A549 (cell line): Measurements from ENCODE around the gene NAPEPLD. TPM values are rescaled to one million over a fixed set of nuclear protein-coding genes. Genes with fewer than 3 reads are reported as not detected.

ENCODE experiments used
- ATAC-seq, 2 experiments: fragments of 200-7000 bp in 1 of 2; fragments of >200 bp in 1 of 2; cut with Nextera tagmentation in 1 of 2; cut with Tn5 transposase in 1 of 2; 3 replicates each; pipeline versions ENCODE4 v1.8.0 to v1.9.1; 2018 to 2020; ENCODE audit warnings: mild to moderate bottlenecking in 1 of 2, moderate library complexity in 1 of 2
- CTCF ChIA-PET: fragments of 300-600 bp; sonication (Branson Sonifier 250); formaldehyde crosslinking; extraction: SDS; loops from one replicate; lab custom pipeline; 2021; ENCODE audit warnings: antibody characterized with exemption, inconsistent platforms; lab: Yijun Ruan, JAX
- POLR2A ChIA-PET: fragments of 350-600 bp; formaldehyde crosslinking; extraction: SDS; loops from one replicate; lab custom pipeline; 2021; ENCODE audit warnings: antibody characterized with exemption, inconsistent platforms; lab: Yijun Ruan, JAX
- DNase-seq, 2 experiments: peaks; one replicate each; pipeline versions ENCODE4 v3.0.0 to v3.0.0-alpha.2; 2011 to 2016; ENCODE audit warnings: low read depth in 1 of 2, low spot score in 1 of 2
- FAIRE-seq: peaks from 2 replicates; lab custom pipeline; 2011; peaks lifted over from hg19 to GRCh38; lab: Jason Lieb, UNC
- H3K27ac ChIP-seq, 2 experiments: fragments of >200 bp; sonication (Bioruptor Twin); formaldehyde crosslinking; 3 replicates each; pipeline ENCODE4 v1.5.1; 2016 to 2017
- H3K4me1 ChIP-seq: fragments of >200 bp; sonication (Bioruptor Twin); formaldehyde crosslinking; 3 replicates; pipeline ENCODE4 v1.6.1; 2016
- H3K4me2 ChIP-seq: fragments of >200 bp; sonication (Bioruptor Twin); formaldehyde crosslinking; 3 replicates; pipeline ENCODE4 v1.6.1; 2016
- H3K4me3 ChIP-seq: fragments of >200 bp; sonication (Bioruptor Twin); formaldehyde crosslinking; 3 replicates; pipeline ENCODE4 v1.5.1; 2016
- H3K9me3 ChIP-seq: fragments of >200 bp; sonication (Bioruptor Twin); formaldehyde crosslinking; 3 replicates; pipeline ENCODE4 v1.6.1; 2016
- ATOH8 ChIP-seq: fragments of 250-450 bp; sonication (Bioruptor Pico); IDR thresholded peaks from 2 replicates; pipeline ENCODE4 v1.5.0; 2020; ENCODE audit warnings: low read depth, mild to moderate bottlenecking, moderate library complexity
- BHLHE40 ChIP-seq: IDR thresholded peaks from 2 replicates; pipeline ENCODE4 v1.6.1; 2012; ENCODE audit warnings: low read depth, low read length, inconsistent platforms
- CBX2 ChIP-seq: fragments of 200-600 bp; sonication (generic); IDR thresholded peaks from 2 replicates; pipeline ENCODE4 v1.6.1; 2016; ENCODE audit warnings: low read depth, mild to moderate bottlenecking, borderline replicate concordance
- CHD4 ChIP-seq: fragments of 200-600 bp; sonication (generic); IDR thresholded peaks from 2 replicates; pipeline ENCODE4 v1.6.1; 2016; ENCODE audit warnings: antibody characterized with exemption, mild to moderate bottlenecking, borderline replicate concordance
- CTCF ChIP-seq: fragments of >200 bp; sonication (Bioruptor Twin); formaldehyde crosslinking; IDR thresholded peaks from 3 replicates; pipeline ENCODE4 v1.5.1; 2016
- EHF ChIP-seq: fragments of 250-450 bp; sonication (Bioruptor Pico); IDR thresholded peaks from 2 replicates; pipeline ENCODE4 v1.5.0; 2020; ENCODE audit warnings: mild to moderate bottlenecking
- ELK1 ChIP-seq: fragments of 150-350 bp; IDR thresholded peaks from 2 replicates; pipeline ENCODE4 v1.6.1; 2014; ENCODE audit warnings: low read depth, mild to moderate bottlenecking, low read length
- EP300 ChIP-seq, 2 experiments: fragments of >200 bp; sonication (Bioruptor Twin); formaldehyde crosslinking; IDR thresholded peaks; 2 replicates in 1 of 2; 3 replicates in 1 of 2; pipeline ENCODE4 v1.6.1; 2016 to 2017
- ESRRA ChIP-seq: fragments of 150-350 bp; IDR thresholded peaks from 2 replicates; pipeline ENCODE4 v1.6.1; 2014; ENCODE audit warnings: mild to moderate bottlenecking, low read length, borderline replicate concordance
- FOSB ChIP-seq: fragments of 250-450 bp; sonication (Bioruptor Pico); IDR thresholded peaks from 2 replicates; pipeline ENCODE4 v1.5.0; 2020; ENCODE audit warnings: mild to moderate bottlenecking, moderate library complexity
- GATA3 ChIP-seq: IDR thresholded peaks from 2 replicates; pipeline ENCODE4 v1.6.1; 2012; ENCODE audit warnings: borderline replicate concordance
- HOXA7 ChIP-seq: fragments of 250-450 bp; sonication (Bioruptor Pico); IDR thresholded peaks from 2 replicates; pipeline ENCODE4 v1.5.0; 2020; ENCODE audit warnings: mild to moderate bottlenecking, moderate library complexity
- JUN ChIP-seq, 2 experiments: fragments of >200 bp; sonication (Bioruptor Twin); formaldehyde crosslinking; IDR thresholded peaks; 2 replicates in 1 of 2; 3 replicates in 1 of 2; pipeline ENCODE4 v1.6.1; 2016 to 2017
- JUNB ChIP-seq: fragments of >200 bp; sonication (Bioruptor Twin); formaldehyde crosslinking; IDR thresholded peaks from 2 replicates; pipeline ENCODE4 v1.6.1; 2016
- MAX ChIP-seq: IDR thresholded peaks from 2 replicates; pipeline ENCODE4 v1.6.1; 2012
- MAZ ChIP-seq: fragments of 150-350 bp; IDR thresholded peaks from 2 replicates; pipeline ENCODE4 v1.6.1; 2014; ENCODE audit warnings: antibody characterized with exemption, low read depth, low read length, borderline replicate concordance
- NFE2L2 ChIP-seq: fragments of 150-350 bp; conservative IDR thresholded peaks from 2 replicates; pipeline ENCODE4 v1.6.1; 2014; ENCODE audit warnings: low read length
- PBX3 ChIP-seq: IDR thresholded peaks from 2 replicates; pipeline ENCODE4 v1.6.1; 2012
- POLR2AphosphoS2 ChIP-seq: conservative IDR thresholded peaks from 2 replicates; pipeline ENCODE4 v1.6.1; 2012; ENCODE audit warnings: low read length, improper control_type of control experiment, inconsistent platforms
- RARB ChIP-seq: fragments of 250-450 bp; sonication (Bioruptor Pico); IDR thresholded peaks from 2 replicates; pipeline ENCODE4 v1.8.0; 2021; ENCODE audit warnings: mild to moderate bottlenecking, moderate library complexity
- REST ChIP-seq: fragments of 200-600 bp; sonication (generic); IDR thresholded peaks from 2 replicates; pipeline ENCODE4 v1.6.1; 2016; ENCODE audit warnings: antibody characterized with exemption, mild to moderate bottlenecking, moderate library complexity
- TP53 ChIP-seq: fragments of 250-450 bp; sonication (Bioruptor Pico); IDR thresholded peaks from 2 replicates; pipeline ENCODE4 v1.5.0; 2021; ENCODE audit warnings: mild to moderate bottlenecking, moderate library complexity
- ZC3H11A ChIP-seq: fragments of 450-650 bp; IDR thresholded peaks from 2 replicates; pipeline ENCODE4 v1.6.1; 2014; ENCODE audit warnings: antibody characterized with exemption, mild to moderate bottlenecking
- WGBS: methylation state at CpG from one replicate; pipeline ENCODE4 v1.1.6; 2017; ENCODE audit errors: missing lambda C conversion rate; 5-methylcytosine and 5-hydroxymethylcytosine counted together
- polyA plus RNA-seq, 4 experiments: library from polyadenylated mRNA; depleted of rRNA in 3 of 4; stranded (reverse); fragments of >200 nt; fragmentation: RNase III in 1 of 4; extraction: RNeasy Plus Mini Kit Qiagen cat#74134 plus additional on column Dnase treatment in 1 of 4; gene quantifications; 2 replicates in 3 of 4; 3 replicates in 1 of 4; pipeline ENCODE4 v1.2.3, GENCODE V29; 2011 to 2017

NAPEPLD gene
- polyA plus RNA-seq, 2 of the 4 experiments (the other 2 are of a cell fraction) = 10.1 to 12.0 TPM

GRCh38 chr7:103143868-103144267 lies 5.0 kb downstream of the NAPEPLD start:
- H3K4me1 ChIP-seq = peaks cover 23% of the 10 kb centered on the region; the same call in 2 of the 3 replicates
- TF ChIP-seq RARB (CRISPR knock-in tag) (no peak), BHLHE40 (no peak)
- no peak overlapping the region for H3K4me2 ChIP-seq
- CTCF ChIA-PET = interaction anchor here (0.6 kb wide), 1 partner anchor 229 kb away, joined by 3 read pairs; no protein-coding TSS in a partner anchor
- DNase-seq (no peak), FAIRE-seq (no peak), ATAC-seq (no peak)
- no peak overlapping the region for H3K27ac ChIP-seq
- no peak overlapping the region for H3K4me3 ChIP-seq
- POLR2A ChIA-PET = no interaction called here
- WGBS = 75% methylated on average over 1 of the region's 1 CpG
- no peaks in the 10 kb centered on the region for H3K9me3 ChIP-seq

GRCh38 chr7:103142494-103142893 lies 6.4 kb downstream of the NAPEPLD start:
- Histone ChIP-seq H3K9me3 (no peaks in the 10 kb centered on the region), H3K27ac (no peak overlapping the region), H3K4me2 (no peak overlapping the region), H3K4me1 (peaks cover 19% of the 10 kb centered on the region; the same call in 2 of the 3 replicates), H3K4me3 (no peak overlapping the region)
- ATAC-seq (no peak), FAIRE-seq (no peak), DNase-seq (no peak)
- WGBS = 74% methylated on average over 1 of the region's 1 CpG
- CTCF ChIA-PET = no interaction called here
- POLR2A ChIA-PET = no interaction called here
- TF ChIP-seq JUN (IDR thresholded peaks at IDR 0.05) (no peak), BHLHE40 (no peak), GATA3 (no peak), POLR2AphosphoS2 (no peak), FOSB (CRISPR knock-in tag) (no peak), CBX2 (no peak), EHF (no peak), ZC3H11A (no peak), NFE2L2 (no peak), ESRRA (no peak), PBX3 (no peak), ATOH8 (CRISPR knock-in tag) (no peak), HOXA7 (no peak), CHD4 (no peak)

GRCh38 chr7:103141753-103142404 lies 7.0 kb downstream of the NAPEPLD start:
- Histone ChIP-seq H3K27ac (no peak overlapping the region), H3K4me2 (no peak overlapping the region), H3K9me3 (no peaks in the 10 kb centered on the region), H3K4me1 (peaks cover 13% of the 10 kb centered on the region; the same call in 2 of the 3 replicates), H3K4me3 (no peak overlapping the region)
- no peak for DNase-seq
- ChIA-PET CTCF (no interaction called here), POLR2A (no interaction called here)
- no peak for FAIRE-seq
- 91% methylated on average over 8 of the region's 8 CpGs for WGBS
- ATAC-seq = no peak
- TF ChIP-seq GATA3 (no peak), ESRRA (no peak), MAX (no peak), TP53 (CRISPR knock-in tag) (no peak), BHLHE40 (no peak), MAZ (no peak), ELK1 (no peak), CTCF (no peak), PBX3 (no peak), REST (no peak), EP300 (IDR thresholded peaks at IDR 0.05) (no peak), JUNB (no peak)
